ENCODE results near the gene MAP3K6.
"Not testable (repeated sequence)": the region's sequence is repeated elsewhere in the genome, so short reads cannot be mapped to it uniquely, and the experiment has no call there.

Gene MAP3K6

DNA sequence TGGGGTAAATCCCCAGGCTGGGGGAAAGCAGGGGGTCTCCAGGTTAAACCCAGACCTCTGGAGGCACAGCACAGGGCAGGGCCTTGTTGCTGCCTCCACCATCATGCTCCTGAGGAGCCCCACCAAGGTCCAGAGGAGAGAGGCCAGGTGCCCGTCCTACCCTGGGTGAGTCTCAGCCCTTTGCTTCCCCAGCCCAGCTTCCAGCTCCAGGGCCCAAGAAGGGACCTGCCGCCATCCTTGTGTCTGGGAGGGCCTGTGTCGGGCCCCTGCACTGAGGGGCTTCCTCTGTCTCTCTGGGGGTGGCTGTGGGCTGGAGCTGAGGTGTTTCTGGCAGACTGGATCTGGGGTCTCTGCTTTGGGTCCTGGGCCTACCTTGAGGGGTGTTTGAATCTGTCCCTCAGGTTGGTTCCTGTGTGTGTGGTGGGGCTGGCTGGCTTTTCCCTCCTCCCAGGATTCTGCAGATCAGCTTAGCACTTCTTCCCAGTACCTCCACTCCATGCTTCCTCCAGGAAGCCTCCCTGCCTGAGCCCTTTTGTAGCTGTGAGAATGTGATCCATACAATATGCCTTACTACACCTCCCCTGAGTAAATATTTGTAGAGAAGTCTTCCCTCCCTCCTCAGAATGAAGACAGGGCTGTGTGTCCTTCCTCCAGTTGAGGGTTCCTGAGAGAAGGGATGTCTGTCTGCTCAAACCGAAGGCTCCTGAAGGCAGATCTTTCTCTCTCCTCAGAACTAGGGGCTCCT lies 31.8 kb upstream of the MAP3K6 start:
- intact Hi-C loops (cut with DNase I) = loop anchor here (10.0 kb wide), 1 partner anchor 266 kb away; no protein-coding TSS in a partner anchor
- DNase-seq = peak in 3 of 10 donors; percentile 16 to 44 (median 22)

DNA sequence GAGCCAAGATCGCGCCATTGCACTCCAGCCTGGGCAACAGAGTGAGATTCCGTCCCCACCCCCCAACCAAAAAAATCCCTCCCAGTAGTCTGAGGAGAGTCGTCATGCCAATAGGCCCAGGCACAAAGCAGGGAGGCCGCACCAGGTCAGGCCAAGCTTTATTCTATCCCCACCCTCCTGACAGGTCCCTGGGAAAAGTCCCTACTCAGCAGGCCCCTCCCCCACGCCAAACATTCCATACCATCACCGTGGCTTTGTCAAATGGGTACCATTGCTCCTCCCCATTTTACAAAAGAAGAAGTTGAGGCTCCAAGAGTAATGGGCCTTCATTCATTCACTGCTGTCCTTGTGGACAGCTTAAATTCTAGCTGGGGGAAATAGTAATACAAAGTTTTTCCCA lies 31.0 kb upstream of the MAP3K6 start:
- intact Hi-C loops (cut with DNase I) = loop anchor here (10.0 kb wide), 1 partner anchor 267 kb away; no protein-coding TSS in a partner anchor
- DNase-seq = peak in 1 of 10 donors; percentile 14

DNA sequence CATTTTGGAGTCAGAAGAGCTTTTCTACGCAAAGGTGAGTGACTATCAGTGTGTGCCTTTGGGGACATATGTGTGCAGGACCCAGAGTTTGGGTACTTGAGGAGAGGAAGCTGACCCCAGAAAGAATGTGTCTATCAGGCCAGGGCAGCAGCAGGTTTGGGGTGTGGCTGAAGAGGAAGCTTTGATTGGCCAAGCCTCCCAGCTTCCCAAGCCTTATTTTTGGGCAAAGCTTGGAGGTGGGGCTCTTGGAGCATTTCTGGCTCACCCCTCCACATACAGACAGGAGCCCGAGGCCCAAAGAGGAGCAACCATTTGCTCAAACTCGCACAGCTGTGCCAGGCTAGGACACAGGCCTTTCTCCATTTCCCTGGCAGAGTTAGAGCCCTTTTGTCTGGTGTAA lies 30.3 kb upstream of the MAP3K6 start:
- intact Hi-C loops (cut with DNase I) = loop anchor here (10.0 kb wide), 1 partner anchor 268 kb away; no protein-coding TSS in a partner anchor

GRCh38 chr1:27395441-27396195 lies 28.9 kb upstream of the MAP3K6 start:
- intact Hi-C loops (cut with DNase I) = loop anchor here (1.0 to 10.0 kb wide), 2 partner anchors 94 to 269 kb away; no protein-coding TSS in a partner anchor
- DNase-seq = peak; percentile 59 to 96 (median 76)

More for the DNA sequence above, 30.3 kb upstream of the MAP3K6 start:
- peak in 2 of 10 donors; percentile 22 to 39 for DNase-seq

DNA sequence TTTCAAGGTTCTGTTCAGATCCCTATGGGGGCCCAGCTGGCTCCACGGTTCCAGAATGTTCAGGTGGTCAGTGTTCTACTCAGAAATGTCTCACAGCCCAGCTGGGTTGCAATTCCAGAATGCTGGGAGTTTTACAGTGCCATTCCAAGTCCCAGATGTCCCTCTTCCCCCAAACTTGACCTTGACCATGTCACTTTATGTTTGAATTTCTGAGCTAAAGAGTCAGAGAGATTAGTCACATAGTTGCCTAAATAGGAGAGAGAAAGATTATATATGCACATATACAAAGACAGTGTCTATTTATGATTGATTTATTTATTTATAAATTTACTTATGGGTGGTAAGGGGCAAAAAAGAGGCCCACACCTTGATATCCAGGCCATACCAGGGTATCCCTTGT lies 28.2 kb upstream of the MAP3K6 start:
- intact Hi-C loops (cut with DNase I) = loop anchor here (1.0 to 10.0 kb wide), 2 partner anchors 94 to 270 kb away; no protein-coding TSS in a partner anchor
- peak in 2 of 10 donors; percentile 23 to 36 for DNase-seq

- DNase-seq = peak in 3 of 10 donors; percentile 71 to 85 (median 72)
- intact Hi-C loops (cut with DNase I) = loop anchor here (10.0 kb wide), 1 partner anchor 271 kb away; no protein-coding TSS in a partner anchor
Measured at GRCh38 chr1:27394282-27394658, 27.5 kb upstream of the MAP3K6 start.

DNA sequence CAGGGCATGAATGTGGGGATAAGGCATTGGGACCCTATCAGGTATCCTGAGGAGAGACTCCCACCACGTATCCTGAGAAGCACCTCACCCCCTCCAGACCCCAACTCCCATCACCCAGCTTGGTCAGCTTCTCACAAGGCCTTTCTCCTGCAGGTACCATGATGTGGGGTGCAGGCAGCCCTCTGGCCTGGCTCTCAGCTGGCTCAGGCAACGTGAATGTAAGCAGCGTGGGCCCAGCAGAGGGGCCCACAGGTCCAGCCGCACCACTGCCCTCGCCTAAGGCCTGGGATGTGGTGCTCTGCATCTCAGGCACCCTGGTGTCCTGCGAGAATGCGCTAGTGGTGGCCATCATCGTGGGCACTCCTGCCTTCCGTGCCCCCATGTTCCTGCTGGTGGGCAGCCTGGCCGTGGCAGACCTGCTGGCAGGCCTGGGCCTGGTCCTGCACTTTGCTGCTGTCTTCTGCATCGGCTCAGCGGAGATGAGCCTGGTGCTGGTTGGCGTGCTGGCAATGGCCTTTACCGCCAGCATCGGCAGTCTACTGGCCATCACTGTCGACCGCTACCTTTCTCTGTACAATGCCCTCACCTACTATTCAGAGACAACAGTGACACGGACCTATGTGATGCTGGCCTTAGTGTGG lies 27.0 kb upstream of the MAP3K6 start:
- intact Hi-C loops (cut with DNase I) = loop anchor here (10.0 kb wide), 1 partner anchor 271 kb away; no protein-coding TSS in a partner anchor
- peak in 3 of 10 donors; percentile 57 to 80 (median 76) for DNase-seq

GRCh38 chr1:27392778-27393635 lies 26.2 kb upstream of the MAP3K6 start:
- intact Hi-C loops (cut with DNase I) = loop anchor here (10.0 kb wide), 1 partner anchor 272 kb away; no protein-coding TSS in a partner anchor
- DNase-seq = peak in 3 of 10 donors; percentile 39 to 82 (median 65)

- DNase-seq = peak; percentile 74 to 98 (median 90)
- intact Hi-C loops (cut with DNase I) = loop anchor here (10.0 kb wide), 1 partner anchor 273 kb away; no protein-coding TSS in a partner anchor
Measured at GRCh38 chr1:27392096-27392777, 25.5 kb upstream of the MAP3K6 start, which contains the start of gene GPR3. Gene GPR3 (plus strand): TSS chr1:27392622. CDS start chr1:27393799, 1,177 bp downstream.

DNA sequence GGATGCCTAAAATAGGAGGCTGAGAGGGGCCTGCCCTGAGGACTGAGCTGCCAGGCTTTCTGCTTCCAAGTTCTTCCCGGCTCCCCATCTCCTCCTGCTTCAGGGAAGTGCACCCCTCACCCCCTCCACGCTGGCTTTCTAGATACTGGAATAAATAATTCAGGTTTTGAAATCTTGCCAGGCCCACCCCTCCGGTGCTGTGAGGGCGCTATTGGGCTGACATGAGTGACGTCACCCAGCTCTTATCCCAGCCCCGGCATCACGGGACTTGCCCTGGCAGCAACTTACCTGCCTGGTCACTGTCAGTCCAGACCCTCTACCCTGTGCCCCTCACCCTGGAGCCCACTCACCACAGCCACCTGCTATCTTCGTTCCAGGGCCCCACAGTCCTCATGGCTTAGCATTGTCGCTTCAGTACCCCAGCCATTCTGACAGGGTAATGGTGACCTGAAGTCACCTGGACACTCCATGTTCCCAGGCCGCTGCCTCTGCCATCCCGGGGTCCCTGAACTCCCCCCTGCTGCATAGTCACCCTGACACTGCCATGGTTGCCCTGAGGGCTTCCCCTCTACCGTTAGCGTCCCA lies 24.8 kb upstream of the MAP3K6 start:
- peak in 9 of 10 donors; percentile 38 to 96 (median 60) for DNase-seq
- intact Hi-C loops (cut with DNase I) = loop anchor here (10.0 kb wide), 1 partner anchor 273 kb away; no protein-coding TSS in a partner anchor

- peak in 6 of 10 donors; percentile 44 to 90 (median 65) for DNase-seq
- intact Hi-C loops (cut with DNase I) = loop anchor here (10.0 kb wide), 1 partner anchor 54 kb away; no protein-coding TSS in a partner anchor
Measured at GRCh38 chr1:27388337-27389005, 21.7 kb upstream of the MAP3K6 start.

GRCh38 chr1:27384797-27385196 lies 18.0 kb upstream of the MAP3K6 start:
- intact Hi-C loops (cut with DNase I) = loop anchor here (10.0 kb wide), 1 partner anchor 50 kb away; no protein-coding TSS in a partner anchor
- DNase-seq = not testable (repeated sequence)

DNA sequence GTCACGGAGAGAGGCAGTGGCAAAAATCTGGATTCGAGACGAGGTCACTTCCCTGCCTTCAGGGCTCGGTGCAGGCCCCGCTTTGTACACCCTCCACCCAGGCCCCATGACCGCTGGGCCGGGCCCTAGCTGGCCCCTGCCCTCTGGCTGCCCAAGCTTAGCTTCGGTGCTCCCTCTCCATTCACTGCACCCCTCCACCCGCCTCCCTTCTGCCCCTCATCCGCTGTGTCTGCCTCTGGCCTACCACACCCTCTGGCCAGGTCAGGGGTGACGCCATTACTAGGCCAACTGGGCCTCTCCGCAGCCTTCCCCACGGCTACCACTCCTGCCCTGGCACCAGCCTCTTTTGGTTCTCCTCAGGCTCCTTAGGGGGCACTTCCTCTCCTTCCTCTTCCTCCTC lies 16.9 kb upstream of the MAP3K6 start:
- intact Hi-C loops (cut with DNase I) = loop anchor here (10.0 kb wide), 1 partner anchor 49 kb away; no protein-coding TSS in a partner anchor
- no peak for DNase-seq

DNA sequence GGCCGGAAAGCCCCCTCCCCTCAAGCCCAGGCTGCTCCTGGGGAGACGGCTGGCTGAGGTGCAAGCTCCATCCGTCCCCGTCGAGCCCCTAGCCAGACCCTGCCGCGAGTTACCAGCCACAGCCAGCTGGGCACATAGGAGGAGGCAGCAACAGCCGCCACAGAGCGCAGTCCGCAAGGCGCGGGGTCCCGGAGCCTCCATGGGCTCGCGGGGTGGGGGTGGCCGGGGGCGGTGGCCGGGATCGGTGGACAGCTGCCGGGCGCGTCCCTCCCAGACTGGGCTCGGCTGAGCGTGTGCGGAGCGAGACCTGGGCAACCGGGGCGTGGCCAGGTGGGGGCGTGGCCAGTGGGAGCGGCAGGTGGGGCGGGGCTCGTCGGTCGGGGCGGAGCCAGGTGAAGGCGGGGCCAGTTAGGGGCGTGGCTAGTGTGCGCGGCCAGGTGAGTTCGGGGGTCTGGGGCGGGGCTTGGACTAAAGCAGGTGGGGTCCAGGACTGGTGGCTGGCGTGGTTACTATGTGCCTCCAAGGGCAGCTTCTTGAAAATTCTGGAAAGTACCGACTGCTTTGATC lies 16.4 kb upstream of the MAP3K6 start, which contains the start of gene CD164L2:
Gene CD164L2, minus strand, starts transcription at position 295 of the 567 bp plus-strand sequence. Its CDS starts 94 bp downstream, at position 201.
- intact Hi-C loops (cut with DNase I) = loop anchor here (10.0 kb wide), 1 partner anchor 48 kb away; no protein-coding TSS in a partner anchor
- DNase-seq = peak in 1 of 10 donors; percentile 73

- intact Hi-C loops (cut with DNase I) = loop anchor here (10.0 kb wide), 1 partner anchor 47 kb away; no protein-coding TSS in a partner anchor
- peak in 1 of 10 donors; percentile 21 for DNase-seq
Measured at GRCh38 chr1:27381969-27382762, 15.4 kb upstream of the MAP3K6 start.
